Ishikawa (cell line): ENCODE data around the gene WNK1.

Experiments
- CEBPB ChIP-seq: IDR thresholded peaks from 2 replicates; pipeline ENCODE4 v1.6.1; 2012
- CREB1 ChIP-seq: IDR thresholded peaks from 2 replicates; pipeline ENCODE4 v1.6.1; 2012; ENCODE audit warnings: low read depth
- EGR1 ChIP-seq: IDR thresholded peaks from 2 replicates; pipeline ENCODE4 v1.6.1; 2012
- EP300 ChIP-seq: IDR thresholded peaks from 2 replicates; pipeline ENCODE4 v1.6.1; 2012; ENCODE audit warnings: borderline replicate concordance
- FOXM1 ChIP-seq: IDR thresholded peaks from 2 replicates; pipeline ENCODE4 v1.6.1; 2012; ENCODE audit warnings: low read depth, borderline replicate concordance
- MAX ChIP-seq: IDR thresholded peaks from 2 replicates; pipeline ENCODE4 v1.6.1; 2012
- NFIC ChIP-seq: IDR thresholded peaks from 2 replicates; pipeline ENCODE4 v1.6.1; 2012
- RAD21 ChIP-seq: IDR thresholded peaks from 2 replicates; pipeline ENCODE4 v1.6.1; 2012; ENCODE audit warnings: low read depth
- REST ChIP-seq: IDR thresholded peaks from 2 replicates; pipeline ENCODE4 v1.6.1; 2012; ENCODE audit warnings: low read depth, mild to moderate bottlenecking
- TAF1 ChIP-seq: IDR thresholded peaks from 2 replicates; pipeline ENCODE4 v1.6.1; 2012; ENCODE audit warnings: low read depth, mild to moderate bottlenecking
- TCF12 ChIP-seq: IDR thresholded peaks from 2 replicates; pipeline ENCODE4 v1.6.1; 2012; ENCODE audit warnings: low read depth
- TEAD4 ChIP-seq: IDR thresholded peaks from 2 replicates; pipeline ENCODE4 v1.6.1; 2012
- USF1 ChIP-seq: IDR thresholded peaks from 2 replicates; pipeline ENCODE4 v1.6.1; 2012
- YY1 ChIP-seq: IDR thresholded peaks from 2 replicates; pipeline ENCODE4 v1.6.1; 2012; ENCODE audit warnings: low read depth
- ZBTB7A ChIP-seq: IDR thresholded peaks from 2 replicates; pipeline ENCODE4 v1.6.1; 2012; ENCODE audit warnings: low read depth

Gene WNK1

GRCh38 chr12:802242-803120 lies 50.1 kb downstream of the WNK1 start:
- TF ChIP-seq TEAD4 (no peak), CEBPB (no peak), YY1 (no peak), CREB1 (no peak), TCF12 (no peak), FOXM1 (no peak), EP300 (no peak), ZBTB7A (no peak), USF1 (no peak), REST (no peak)

GRCh38 chr12:805022-805632 lies 52.7 kb downstream of the WNK1 start:
- no peak for TF ChIP-seq EGR1
- TF ChIP-seq TAF1, result no peak
- TF ChIP-seq USF1, result no peak
- no peak for TF ChIP-seq RAD21
- no peak for TF ChIP-seq ZBTB7A
- TF ChIP-seq MAX, result no peak
- TF ChIP-seq TCF12, result no peak
- TF ChIP-seq CREB1, result no peak
- TF ChIP-seq FOXM1, result no peak
- TF ChIP-seq NFIC, result no peak
- no peak for TF ChIP-seq EP300
- no peak for TF ChIP-seq CEBPB

- TF ChIP-seq CEBPB (no peak), TAF1 (no peak), REST (no peak), EP300 (no peak), CREB1 (no peak), TEAD4 (no peak), MAX (no peak), EGR1 (no peak), NFIC (no peak), RAD21 (no peak), USF1 (no peak), FOXM1 (no peak), YY1 (no peak), ZBTB7A (no peak), TCF12 (no peak)
These were observed 53.9 kb downstream of the WNK1 start for GRCh38 chr12:806200-806791.

GRCh38 chr12:807041-807735 lies 54.8 kb downstream of the WNK1 start:
- TF ChIP-seq TEAD4 (no peak), EP300 (no peak), RAD21 (no peak), TAF1 (no peak), CREB1 (no peak), USF1 (no peak), EGR1 (no peak), REST (no peak), ZBTB7A (no peak), CEBPB (no peak)
